GM19455 (cell line): ENCODE results near the gene CNOT4.

ENCODE experiments used
- ATAC-seq: cut with Tn5 transposase; IDR thresholded peaks from one replicate; pipeline ENCODE4 v1.9.1; 2021; ENCODE audit not compliant: unreplicated experiment

The CNOT4 gene

GRCh38 chr7:135406918-135407317 lies 103.0 kb downstream of the CNOT4 start:
- ATAC-seq, result no peak

DNA sequence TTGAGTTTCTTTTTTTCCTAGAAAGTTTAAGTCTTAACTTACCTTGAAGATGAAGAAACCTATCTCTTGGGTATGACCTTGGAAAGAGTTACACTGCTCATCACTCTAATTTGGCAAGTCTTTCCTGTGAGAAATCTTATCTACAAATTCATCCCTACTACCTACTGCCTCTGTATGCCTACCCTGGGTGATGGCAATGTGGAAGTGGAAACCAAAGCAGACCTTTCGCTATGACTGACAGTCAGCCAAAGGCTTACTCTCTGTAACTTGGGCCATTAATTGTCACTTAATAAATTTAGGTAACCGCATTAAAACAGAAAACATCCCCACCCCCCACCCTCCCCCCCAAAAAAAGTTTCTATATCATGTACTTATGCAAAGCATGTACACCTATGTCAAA lies 103.9 kb downstream of the CNOT4 start:
- no peak for ATAC-seq

GRCh38 chr7:135403302-135403701 lies 106.6 kb downstream of the CNOT4 start:
- no peak for ATAC-seq

- ATAC-seq, result no peak
Observed at GRCh38 chr7:135397689-135398088, 112.2 kb downstream of the CNOT4 start.

DNA sequence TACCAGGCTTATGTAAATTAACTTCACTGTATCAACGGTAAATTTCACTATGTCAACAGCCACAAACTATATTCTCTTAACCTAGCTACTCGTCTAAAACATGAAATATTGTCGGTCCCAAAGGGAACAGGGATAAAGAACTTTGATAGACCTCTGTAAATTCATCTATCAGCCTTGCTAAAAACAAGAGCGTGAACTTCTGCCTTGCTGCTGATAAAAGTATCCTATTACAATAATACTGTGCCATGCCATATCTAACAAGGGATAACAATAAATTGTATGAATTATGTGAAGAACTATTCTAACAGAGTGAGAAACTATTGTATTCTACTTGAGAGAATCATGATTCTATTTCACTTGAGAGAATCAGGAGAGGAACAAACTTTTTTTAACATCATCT lies 117.2 kb downstream of the CNOT4 start:
- ATAC-seq, result no peak

- ATAC-seq, result no peak
Observed at GRCh38 chr7:135391514-135391913, 118.4 kb downstream of the CNOT4 start.

DNA sequence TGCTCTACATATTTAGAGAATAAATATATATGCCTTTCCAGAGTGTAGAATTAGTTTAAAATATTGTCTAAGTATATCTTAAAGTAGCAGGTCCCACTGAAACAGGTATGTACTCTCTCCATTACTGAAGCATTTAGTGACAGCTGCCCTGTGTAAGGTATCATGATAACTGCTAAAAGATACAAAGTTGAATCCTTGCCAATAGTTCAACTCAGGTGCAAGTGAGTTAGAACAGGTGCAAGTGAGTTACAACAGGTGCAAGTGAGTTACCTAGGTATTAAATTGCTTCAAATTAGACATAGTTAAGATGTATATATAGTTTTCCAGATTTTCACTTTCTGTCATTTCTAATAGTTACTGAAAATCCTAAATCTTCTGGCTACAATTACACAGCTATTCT lies 119.1 kb downstream of the CNOT4 start:
- ATAC-seq, result no peak

DNA sequence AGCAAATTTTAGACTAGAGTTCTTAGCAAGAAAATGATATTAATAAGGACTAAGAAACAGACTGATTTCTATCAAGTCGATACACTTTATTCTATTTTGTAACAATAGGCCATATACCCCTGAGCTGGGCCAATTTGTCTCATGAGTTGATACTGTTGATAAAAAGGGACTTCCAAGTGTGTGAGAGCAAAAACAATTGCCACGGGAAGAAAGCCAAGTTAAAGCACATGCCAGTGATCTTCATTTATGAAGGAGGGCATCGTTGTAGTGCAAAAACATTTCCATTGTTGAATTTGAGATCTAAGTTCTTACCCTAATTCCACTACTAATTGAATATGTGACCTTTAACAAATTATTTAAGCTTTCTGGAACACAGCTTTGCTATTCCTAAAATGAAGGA lies 119.9 kb downstream of the CNOT4 start:
- ATAC-seq, result no peak

GRCh38 chr7:135388616-135389015 lies 121.3 kb downstream of the CNOT4 start:
- ATAC-seq, result no peak

DNA sequence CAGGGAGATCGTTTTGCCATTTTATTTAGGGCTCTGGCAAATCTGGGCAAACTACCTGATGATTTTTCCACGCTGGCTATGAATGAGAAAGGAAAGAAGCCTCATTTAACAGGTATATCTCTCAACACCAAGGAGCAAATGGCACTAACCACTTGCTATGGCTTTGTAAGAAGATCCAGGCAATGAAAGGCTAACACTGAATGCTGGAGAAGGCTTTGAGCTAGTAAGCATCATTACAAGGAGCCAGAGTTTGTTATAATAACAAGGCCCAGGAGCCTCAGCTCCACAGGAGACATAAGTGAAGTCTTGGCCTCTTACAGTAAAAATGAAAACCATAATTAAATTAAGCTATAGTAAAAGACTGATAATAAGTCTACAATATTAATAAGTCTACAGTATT lies 123.1 kb downstream of the CNOT4 start:
- ATAC-seq, result no peak

GRCh38 chr7:135386181-135386580 lies 123.7 kb downstream of the CNOT4 start:
- ATAC-seq, result no peak

DNA sequence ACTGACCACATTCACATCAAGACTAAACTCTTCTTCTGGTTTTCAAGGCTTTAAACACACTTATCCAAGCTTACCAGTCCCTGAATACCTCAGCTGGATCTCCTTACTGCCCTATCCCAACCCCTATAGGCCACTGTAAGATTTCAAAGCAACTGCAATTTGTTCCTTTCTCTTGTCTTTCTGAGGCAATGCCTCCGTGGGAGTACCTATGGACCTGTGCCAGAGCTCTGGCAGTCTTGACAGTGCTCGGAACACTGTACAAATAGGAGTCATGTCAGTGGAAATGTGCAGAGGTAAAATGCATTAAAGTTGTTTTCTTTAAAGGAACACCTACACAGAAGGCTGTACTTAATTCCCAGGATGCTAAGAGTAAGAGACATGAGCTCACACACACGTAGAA lies 124.7 kb downstream of the CNOT4 start:
- no peak for ATAC-seq

GRCh38 chr7:135383525-135384175 lies 126.3 kb downstream of the CNOT4 start:
- ATAC-seq, result no peak

DNA sequence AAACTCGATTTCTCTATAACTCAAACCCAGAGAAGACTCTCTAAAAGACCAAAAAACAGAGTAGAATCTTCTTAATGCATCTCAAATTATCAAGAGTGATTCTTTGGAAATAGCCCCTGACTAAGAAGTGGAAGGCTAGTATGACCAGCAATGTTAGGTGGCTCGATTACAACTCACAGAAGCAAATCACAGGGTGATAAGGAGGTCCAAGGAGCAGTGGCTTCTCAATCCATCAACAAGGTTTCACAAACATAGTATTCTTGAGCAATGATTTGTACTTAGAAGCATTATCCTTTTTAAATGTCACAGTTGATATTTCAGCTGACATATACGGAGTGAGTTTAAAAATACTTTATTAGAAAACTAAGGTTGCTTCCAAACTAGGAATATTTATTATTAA lies 127.7 kb downstream of the CNOT4 start:
- no peak for ATAC-seq

DNA sequence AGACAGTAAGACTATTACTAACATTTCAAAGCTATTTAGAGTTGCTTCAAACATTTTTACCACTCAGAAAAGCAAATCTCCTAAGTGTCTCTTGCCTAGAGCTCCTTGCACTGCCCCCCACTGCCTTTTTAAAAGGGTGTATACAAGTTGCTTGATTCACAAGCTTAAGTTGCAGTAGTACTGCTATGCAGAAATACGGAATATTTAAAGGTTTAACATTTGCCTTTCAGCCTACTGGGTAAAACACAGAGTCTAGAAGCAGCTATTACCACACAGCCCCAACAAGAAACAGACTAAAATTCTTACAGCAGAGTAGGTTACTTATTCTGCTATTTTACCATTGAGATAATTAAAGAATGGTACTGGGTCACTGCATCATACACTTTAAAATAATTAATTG lies 128.5 kb downstream of the CNOT4 start:
- ATAC-seq, result no peak

DNA sequence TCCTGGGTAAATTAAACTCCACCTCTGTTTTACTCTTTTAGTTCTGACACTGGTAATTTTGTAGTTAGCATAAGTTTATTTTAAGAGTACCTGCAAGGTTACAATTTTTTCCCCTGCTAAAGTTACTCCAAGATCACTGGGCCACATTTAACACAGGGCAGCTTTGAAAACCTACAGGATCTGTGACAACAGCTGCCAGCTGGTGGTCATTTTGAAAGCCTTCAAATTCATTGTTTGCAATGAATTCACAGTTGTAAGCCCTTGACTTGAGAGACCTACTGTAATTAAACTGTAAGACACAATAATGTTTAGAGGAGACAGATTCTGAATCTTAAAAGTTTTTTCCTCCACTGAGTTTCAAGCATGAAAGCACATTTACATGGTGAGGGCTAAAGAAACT lies 129.6 kb downstream of the CNOT4 start:
- ATAC-seq, result no peak

DNA sequence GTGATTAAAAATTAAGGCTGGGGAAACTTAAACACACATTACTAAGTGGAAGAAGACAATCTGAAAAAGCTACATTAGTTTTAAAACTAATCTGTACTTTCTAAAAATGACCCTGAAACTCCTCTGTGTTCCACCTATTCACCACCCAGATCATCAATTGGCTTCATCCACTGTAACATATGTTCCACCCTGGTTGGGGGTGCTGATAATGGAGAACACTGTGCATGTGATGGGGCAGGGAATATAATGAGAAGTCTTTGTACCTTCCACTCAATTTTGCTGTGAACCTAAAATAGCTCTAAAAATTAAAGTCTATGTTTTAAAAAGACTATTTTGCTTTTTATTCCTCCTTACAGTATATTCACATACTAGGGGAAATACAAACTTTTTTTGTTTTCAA lies 132.7 kb downstream of the CNOT4 start:
- no peak for ATAC-seq

GRCh38 chr7:135375908-135376699 lies 133.8 kb downstream of the CNOT4 start:
- no peak for ATAC-seq

DNA sequence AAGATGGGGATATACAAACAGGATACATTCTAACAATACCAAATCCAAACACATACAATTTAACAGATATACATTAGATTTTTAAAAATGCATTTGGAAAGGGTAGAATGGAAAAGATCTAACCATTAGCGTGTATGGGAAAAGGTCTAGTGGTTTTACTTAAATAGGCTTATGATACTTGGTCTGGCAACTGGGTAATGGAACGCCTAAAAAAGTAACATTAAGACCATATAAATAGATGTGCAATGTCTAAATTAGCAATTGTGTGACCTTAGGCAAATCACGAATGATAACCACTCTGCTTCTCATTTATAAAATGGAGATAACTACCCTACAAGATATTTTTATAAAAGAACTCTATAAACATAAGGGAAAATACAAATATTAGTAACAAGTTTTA lies 135.2 kb downstream of the CNOT4 start:
- ATAC-seq, result no peak

- no peak for ATAC-seq
Observed at GRCh38 chr7:135372222-135372621, 137.7 kb downstream of the CNOT4 start.

DNA sequence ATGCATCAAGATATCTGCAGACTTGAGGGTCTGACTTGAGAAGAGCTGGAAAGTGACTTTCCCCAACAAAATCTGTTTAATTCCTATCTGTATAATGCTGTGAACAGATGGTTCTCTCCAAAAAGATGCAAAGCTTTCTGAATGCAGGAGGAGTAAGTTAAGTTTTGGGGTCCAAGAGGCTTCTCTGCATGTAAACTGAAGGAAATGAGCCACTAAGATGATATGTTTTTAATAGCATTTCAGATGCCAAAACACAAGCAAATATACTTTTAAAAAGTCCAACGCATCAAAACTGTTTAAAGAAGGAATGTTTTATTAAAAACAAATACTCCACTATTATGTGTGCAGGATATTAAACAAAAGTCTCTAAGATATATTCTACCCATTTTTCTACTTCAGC lies 139.2 kb downstream of the CNOT4 start:
- ATAC-seq, result no peak

- no peak for ATAC-seq
Observed at GRCh38 chr7:135369405-135369804, 140.5 kb downstream of the CNOT4 start.
